ENCODE measurements around the gene COL9A1. TPM values are rescaled to one million over a fixed set of nuclear protein-coding genes. Genes with fewer than 3 reads are reported as not detected.

Gene COL9A1
- polyA plus RNA-seq, 2 of the 4 experiments (the other 2 are of a cell fraction): 0.03 TPM; not detected in 1

DNA sequence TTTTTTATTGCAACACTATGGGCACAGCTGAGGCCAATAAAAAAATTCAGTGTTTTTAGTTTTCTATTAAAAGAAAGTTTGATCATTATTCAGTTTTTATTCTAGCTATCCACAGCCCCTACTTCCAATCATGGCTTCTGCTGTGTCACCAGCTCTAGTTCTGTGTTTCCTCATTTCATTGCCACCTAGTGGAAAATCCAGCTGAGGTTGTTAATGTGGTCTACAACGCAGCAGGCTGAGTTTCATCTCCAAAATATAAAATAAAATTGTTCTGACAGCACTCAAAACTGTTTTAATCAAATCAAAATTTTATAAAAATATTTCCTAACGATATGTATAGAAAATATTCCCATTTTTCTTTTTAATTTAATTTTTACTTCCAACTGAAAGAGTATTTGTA, 13.6 kb downstream of the COL9A1 start:
- Histone ChIP-seq H3K4me3 (no peak overlapping the region), H3K27ac (no peak overlapping the region), H3K4me2 (no peak overlapping the region), H3K4me1 (no peaks in the 10 kb centered on the region), H3K9me3 (no peaks in the 10 kb centered on the region)
- FAIRE-seq: no peak
- ATAC-seq: peak in 1 of 2 experiments; percentile 57; a peak in 2 of 6 replicates
- peak; percentile 9; the same call in 1 of the 3 replicates for TF ChIP-seq CTCF (IDR thresholded peaks at IDR 0.05)
- TF ChIP-seq ATOH8 (CRISPR knock-in tag; IDR thresholded peaks at IDR 0.05; ENCODE audit: low read depth): no peak
- POLR2A ChIA-PET: no interaction called here
- DNase-seq (ENCODE audit: low read depth in 1 of 2, low spot score in 1 of 2): peak in 1 of 2 experiments; percentile 11
- WGBS (ENCODE audit: missing lambda C conversion rate): 9% methylated on average over 2 of the region's 2 CpGs
- CTCF ChIA-PET: interaction anchor here (1.1 kb wide), 1 partner anchor 68 kb away, joined by 7 read pairs; no protein-coding TSS in a partner anchor

DNA sequence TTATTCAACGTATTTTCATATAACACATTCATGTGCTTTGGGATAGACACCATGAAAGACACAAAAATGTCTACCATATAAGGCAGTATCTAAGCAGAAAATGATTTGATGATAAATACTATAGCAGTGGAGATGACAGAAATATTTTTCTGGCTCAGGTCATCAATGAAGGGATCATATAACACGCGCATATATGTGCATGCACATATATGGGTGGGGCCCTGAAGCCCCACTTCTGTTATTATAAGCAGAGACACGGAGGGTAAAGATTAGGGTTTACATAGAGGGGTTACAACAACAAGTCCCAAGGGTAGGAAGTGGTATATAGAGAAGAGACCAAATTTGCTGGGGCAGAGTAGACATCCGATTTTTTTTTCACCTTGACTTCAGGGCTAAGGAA, 16.0 kb downstream of the COL9A1 start:
- Histone ChIP-seq H3K4me1 (no peaks in the 10 kb centered on the region), H3K9me3 (no peaks in the 10 kb centered on the region), H3K4me2 (no peak overlapping the region), H3K27ac (no peak overlapping the region), H3K4me3 (no peak overlapping the region)
- TF ChIP-seq EP300 (IDR thresholded peaks at IDR 0.05) (no peak), GATA3 (IDR thresholded peaks at IDR 0.05; ENCODE audit: borderline replicate concordance) (no peak)
- ATAC-seq (no peak), FAIRE-seq (no peak), DNase-seq (ENCODE audit: low read depth in 1 of 2, low spot score in 1 of 2) (no peak)
- whole genome bisulfite sequencing (ENCODE audit: missing lambda C conversion rate): 36% methylated on average over 5 of the region's 5 CpGs
- ChIA-PET POLR2A (no interaction called here), CTCF (no interaction called here)

- FAIRE-seq (no peak), DNase-seq (ENCODE audit: low read depth in 1 of 2, low spot score in 1 of 2) (no peak), ATAC-seq (no peak)
- Histone ChIP-seq H3K4me1 (no peaks in the 10 kb centered on the region), H3K4me2 (no peak overlapping the region), H3K4me3 (no peak overlapping the region), H3K27ac (no peak overlapping the region), H3K9me3 (no peaks in the 10 kb centered on the region)
- CTCF ChIA-PET: no interaction called here
- no peak for TF ChIP-seq MYC (IDR thresholded peaks at IDR 0.05; ENCODE audit: borderline replicate concordance, low read length)
- TF ChIP-seq NR3C1 (IDR thresholded peaks at IDR 0.05): no peak
- no peak for TF ChIP-seq EHMT2 (IDR thresholded peaks at IDR 0.05; ENCODE audit: low read depth)
- TF ChIP-seq ZNF302 (CRISPR knock-in tag; IDR thresholded peaks at IDR 0.05): no peak
- no peak for TF ChIP-seq GATA3 (IDR thresholded peaks at IDR 0.05; ENCODE audit: borderline replicate concordance)
- TF ChIP-seq, protein P1, sequence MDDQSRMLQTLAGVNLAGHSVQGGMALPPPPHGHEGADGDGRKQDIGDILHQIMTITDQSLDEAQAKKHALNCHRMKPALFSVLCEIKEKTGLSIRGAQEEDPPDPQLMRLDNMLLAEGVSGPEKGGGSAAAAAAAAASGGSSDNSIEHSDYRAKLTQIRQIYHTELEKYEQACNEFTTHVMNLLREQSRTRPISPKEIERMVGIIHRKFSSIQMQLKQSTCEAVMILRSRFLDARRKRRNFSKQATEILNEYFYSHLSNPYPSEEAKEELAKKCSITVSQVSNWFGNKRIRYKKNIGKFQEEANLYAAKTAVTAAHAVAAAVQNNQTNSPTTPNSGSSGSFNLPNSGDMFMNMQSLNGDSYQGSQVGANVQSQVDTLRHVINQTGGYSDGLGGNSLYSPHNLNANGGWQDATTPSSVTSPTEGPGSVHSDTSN (IDR thresholded peaks at IDR 0.05): no peak
- no peak for TF ChIP-seq ZSCAN20 (CRISPR knock-in tag; IDR thresholded peaks at IDR 0.05)
- no peak for TF ChIP-seq MAZ (IDR thresholded peaks at IDR 0.05; ENCODE audit: borderline replicate concordance, low read depth, low read length)
- TF ChIP-seq RFX5 (IDR thresholded peaks at IDR 0.05): no peak
- no peak for TF ChIP-seq KDM1A (IDR thresholded peaks at IDR 0.05; ENCODE audit: low read depth)
- TF ChIP-seq FOSB (CRISPR knock-in tag; IDR thresholded peaks at IDR 0.05): no peak
- no peak for TF ChIP-seq HDAC2 (IDR thresholded peaks at IDR 0.05)
- no peak for TF ChIP-seq BCL3 (IDR thresholded peaks at IDR 0.05)
- TF ChIP-seq, protein P2, sequence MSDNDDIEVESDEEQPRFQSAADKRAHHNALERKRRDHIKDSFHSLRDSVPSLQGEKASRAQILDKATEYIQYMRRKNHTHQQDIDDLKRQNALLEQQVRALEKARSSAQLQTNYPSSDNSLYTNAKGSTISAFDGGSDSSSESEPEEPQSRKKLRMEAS (IDR thresholded peaks at IDR 0.05): no peak
- no peak for TF ChIP-seq TFCP2L1 (CRISPR knock-in tag; IDR thresholded peaks at IDR 0.05)
- TF ChIP-seq, protein P3, sequence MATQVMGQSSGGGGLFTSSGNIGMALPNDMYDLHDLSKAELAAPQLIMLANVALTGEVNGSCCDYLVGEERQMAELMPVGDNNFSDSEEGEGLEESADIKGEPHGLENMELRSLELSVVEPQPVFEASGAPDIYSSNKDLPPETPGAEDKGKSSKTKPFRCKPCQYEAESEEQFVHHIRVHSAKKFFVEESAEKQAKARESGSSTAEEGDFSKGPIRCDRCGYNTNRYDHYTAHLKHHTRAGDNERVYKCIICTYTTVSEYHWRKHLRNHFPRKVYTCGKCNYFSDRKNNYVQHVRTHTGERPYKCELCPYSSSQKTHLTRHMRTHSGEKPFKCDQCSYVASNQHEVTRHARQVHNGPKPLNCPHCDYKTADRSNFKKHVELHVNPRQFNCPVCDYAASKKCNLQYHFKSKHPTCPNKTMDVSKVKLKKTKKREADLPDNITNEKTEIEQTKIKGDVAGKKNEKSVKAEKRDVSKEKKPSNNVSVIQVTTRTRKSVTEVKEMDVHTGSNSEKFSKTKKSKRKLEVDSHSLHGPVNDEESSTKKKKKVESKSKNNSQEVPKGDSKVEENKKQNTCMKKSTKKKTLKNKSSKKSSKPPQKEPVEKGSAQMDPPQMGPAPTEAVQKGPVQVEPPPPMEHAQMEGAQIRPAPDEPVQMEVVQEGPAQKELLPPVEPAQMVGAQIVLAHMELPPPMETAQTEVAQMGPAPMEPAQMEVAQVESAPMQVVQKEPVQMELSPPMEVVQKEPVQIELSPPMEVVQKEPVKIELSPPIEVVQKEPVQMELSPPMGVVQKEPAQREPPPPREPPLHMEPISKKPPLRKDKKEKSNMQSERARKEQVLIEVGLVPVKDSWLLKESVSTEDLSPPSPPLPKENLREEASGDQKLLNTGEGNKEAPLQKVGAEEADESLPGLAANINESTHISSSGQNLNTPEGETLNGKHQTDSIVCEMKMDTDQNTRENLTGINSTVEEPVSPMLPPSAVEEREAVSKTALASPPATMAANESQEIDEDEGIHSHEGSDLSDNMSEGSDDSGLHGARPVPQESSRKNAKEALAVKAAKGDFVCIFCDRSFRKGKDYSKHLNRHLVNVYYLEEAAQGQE (IDR thresholded peaks at IDR 0.05): no peak
- no peak for TF ChIP-seq EHF (CRISPR knock-in tag; IDR thresholded peaks at IDR 0.05)
- TF ChIP-seq RAD21 (conservative IDR thresholded peaks at IDR 0.05 in 1 of 2, IDR thresholded peaks at IDR 0.05 in 1 of 2): no peak
- WGBS (ENCODE audit: missing lambda C conversion rate): 65% methylated on average over 4 of the region's 4 CpGs
- POLR2A ChIA-PET: no interaction called here
These were observed 17.7 kb downstream of the COL9A1 start for GRCh38 chr6:70285201-70285600.
